H1 (cell line): ENCODE results near the gene FBP1. TPM values are rescaled to one million over a fixed set of nuclear protein-coding genes. Genes with fewer than 3 reads are reported as not detected.

Experiments
- CTCF ChIA-PET: fragments of 300-600 bp; sonication (Branson Sonifier 250); formaldehyde crosslinking; loops from one replicate; lab custom pipeline; 2021; ENCODE audit not compliant: partially characterized antibody; lab: Charles Lee
- POLR2A ChIA-PET: fragments of 300-600 bp; sonication (Branson Sonifier 250); formaldehyde crosslinking; loops from one replicate; lab custom pipeline; 2021; ENCODE audit warnings: inconsistent platforms; ENCODE audit not compliant: partially characterized antibody; lab: Charles Lee
- DNase-seq, 2 experiments: peaks; one replicate each; pipeline versions ENCODE4 v3.0.0 to v3.0.0-alpha.2; 2010 to 2022; ENCODE audit warnings: low spot score in 2 of 2, low read depth in 1 of 2, mixed read lengths in 1 of 2
- FAIRE-seq: peaks from 2 replicates; lab custom pipeline; 2011; peaks lifted over from hg19 to GRCh38; lab: Jason Lieb, UNC
- H2AFZ ChIP-seq: 2 replicates; pipeline ENCODE4 v1.8.1; 2012; ENCODE audit warnings: low read length, inconsistent platforms
- H2AK5ac ChIP-seq: 2 replicates; pipeline ENCODE4 v1.6.1; 2013; ENCODE audit warnings: low read depth, low read length
- H2BK120ac ChIP-seq: replicated peaks from 2 replicates; pipeline ENCODE3; 2013; ENCODE audit warnings: low read depth, low read length, inconsistent platforms
- H2BK12ac ChIP-seq: 2 replicates; pipeline ENCODE4 v1.6.1; 2013; ENCODE audit warnings: low read depth, low read length
- H2BK15ac ChIP-seq: 2 replicates; pipeline ENCODE4 v1.6.1; 2013; ENCODE audit warnings: low read length
- H2BK20ac ChIP-seq: 2 replicates; pipeline ENCODE4 v1.6.1; 2013; ENCODE audit warnings: low read length
- H2BK5ac ChIP-seq: 2 replicates; pipeline ENCODE4 v1.6.1; 2013; ENCODE audit warnings: low read depth, low read length
- H3K14ac ChIP-seq: 2 replicates; pipeline ENCODE4 v1.6.1; 2013; ENCODE audit warnings: inconsistent platforms; ENCODE audit not compliant: insufficient read length
- H3K18ac ChIP-seq: 2 replicates; pipeline ENCODE4 v1.6.1; 2013; ENCODE audit warnings: low read length; ENCODE audit errors: extremely low read depth
- H3K23ac ChIP-seq: 2 replicates; pipeline ENCODE4 v1.6.1; 2013; ENCODE audit warnings: inconsistent platforms; ENCODE audit not compliant: insufficient read length
- H3K23me2 ChIP-seq: 2 replicates; pipeline ENCODE4 v1.6.1; 2013; ENCODE audit warnings: low read depth, low read length
- H3K27ac ChIP-seq: 2 replicates; pipeline ENCODE4 v1.6.1; 2011; ENCODE audit warnings: low read depth, low read length, inconsistent platforms
- H3K27me3 ChIP-seq, 4 experiments: replicated peaks in 1 of 4; 1 replicate in 1 of 4; 2 replicates in 3 of 4; pipeline versions ENCODE4 v1.6.1 to v1.8.1; 2011 to 2013; ENCODE audit warnings: low read length in 3 of 4, mild to moderate bottlenecking in 3 of 4, inconsistent platforms in 2 of 4, mixed read lengths in 2 of 4, moderate library complexity in 1 of 4; ENCODE audit not compliant: control insufficient read depth in 3 of 4, insufficient read depth in 3 of 4; ENCODE audit errors: extremely low read depth in 1 of 4
- H3K36me3 ChIP-seq, 4 experiments: 2 replicates each; pipeline versions ENCODE4 v1.6.1 to v1.8.1; 2011 to 2013; ENCODE audit warnings: mild to moderate bottlenecking in 4 of 4, low read length in 3 of 4, moderate library complexity in 2 of 4, control low read depth in 1 of 4, inconsistent platforms in 1 of 4; ENCODE audit not compliant: insufficient read depth in 4 of 4, control insufficient read depth in 2 of 4
- H3K4ac ChIP-seq: replicated peaks from 2 replicates; pipeline ENCODE3; 2013; ENCODE audit warnings: low read length, low read depth, mixed read lengths, inconsistent platforms; ENCODE audit not compliant: insufficient read length
- H3K4me1 ChIP-seq, 4 experiments: replicated peaks in 1 of 4; 1 replicate in 1 of 4; 2 replicates in 3 of 4; pipeline versions ENCODE4 v1.6.1 to v1.8.1; 2011 to 2013; ENCODE audit warnings: low read length in 3 of 4, inconsistent platforms in 2 of 4, mixed read lengths in 1 of 4; ENCODE audit not compliant: insufficient read depth in 4 of 4, control insufficient read depth in 3 of 4
- H3K4me2 ChIP-seq, 2 experiments: 2 replicates each; pipeline versions ENCODE4 v1.6.1 to v1.8.1; 2011 to 2013; ENCODE audit warnings: low read depth in 2 of 2, low read length in 2 of 2, control low read depth in 1 of 2, inconsistent platforms in 1 of 2, mild to moderate bottlenecking in 1 of 2; ENCODE audit not compliant: insufficient read depth in 1 of 2
- H3K4me3 ChIP-seq, 4 experiments: fragments of 200-600, 300-600 bp in 1 of 4; sonication (generic), shearing (Covaris generic), sonication (Bioruptor Twin) in 1 of 4; 2 replicates each; pipeline versions ENCODE4 v1.5.1 to v1.8.1; 2011 to 2016; ENCODE audit warnings: low read length in 4 of 4, low read depth in 3 of 4, control low read depth in 2 of 4, inconsistent platforms in 2 of 4, mild to moderate bottlenecking in 2 of 4, mixed read lengths in 1 of 4, moderate library complexity in 1 of 4; ENCODE audit not compliant: insufficient read depth in 2 of 4; ENCODE audit errors: extremely low read depth in 1 of 4
- H3K56ac ChIP-seq: replicated peaks from 2 replicates; pipeline ENCODE3; 2013; ENCODE audit warnings: low read depth, mild to moderate bottlenecking, mixed read lengths, low read length, inconsistent platforms; ENCODE audit not compliant: insufficient read length
- H3K79me1 ChIP-seq: 2 replicates; pipeline ENCODE4 v1.6.1; 2013; ENCODE audit warnings: low read depth, low read length, control low read depth
- H3K79me2 ChIP-seq, 2 experiments: 2 replicates each; pipeline versions ENCODE4 v1.6.1 to v1.8.1; 2012 to 2013; ENCODE audit warnings: low read length in 2 of 2, mild to moderate bottlenecking in 2 of 2, inconsistent platforms in 1 of 2; ENCODE audit not compliant: insufficient read depth in 2 of 2, control insufficient read depth in 1 of 2
- H3K9ac ChIP-seq, 4 experiments: replicated peaks in 1 of 4; 1 replicate in 1 of 4; 2 replicates in 3 of 4; pipeline versions ENCODE4 v1.6.1 to v1.8.1; 2011 to 2013; ENCODE audit warnings: low read depth in 3 of 4, low read length in 3 of 4, control low read depth in 2 of 4, mild to moderate bottlenecking in 2 of 4, moderate library complexity in 2 of 4, inconsistent platforms in 1 of 4; ENCODE audit errors: extremely low read depth in 1 of 4
- H3K9me3 ChIP-seq, 2 experiments: 2 replicates each; pipeline versions ENCODE4 v1.6.1 to v1.8.1; 2012 to 2013; ENCODE audit warnings: mild to moderate bottlenecking in 2 of 2, moderate library complexity in 2 of 2, control low read depth in 1 of 2, inconsistent platforms in 1 of 2, low read depth in 1 of 2, low read length in 1 of 2, mixed read lengths in 1 of 2; ENCODE audit not compliant: insufficient read depth in 2 of 2
- H4K20me1 ChIP-seq, 2 experiments: replicated peaks in 1 of 2; 2 replicates each; pipeline versions ENCODE3 to v1.8.1; 2011 to 2013; ENCODE audit warnings: inconsistent platforms in 2 of 2, low read length in 2 of 2, mild to moderate bottlenecking in 1 of 2; ENCODE audit not compliant: insufficient read depth in 2 of 2, control insufficient read depth in 1 of 2
- H4K5ac ChIP-seq: 2 replicates; pipeline ENCODE4 v1.6.1; 2013; ENCODE audit warnings: low read length, low read depth, mixed read lengths, inconsistent platforms; ENCODE audit not compliant: insufficient read length
- H4K8ac ChIP-seq: 2 replicates; pipeline ENCODE4 v1.8.0; 2013; ENCODE audit warnings: mild to moderate bottlenecking, moderate library complexity, low read length, inconsistent platforms; ENCODE audit not compliant: insufficient read depth; ENCODE audit errors: extremely low read depth
- H4K91ac ChIP-seq: replicated peaks from 2 replicates; pipeline ENCODE3; 2013; ENCODE audit warnings: low read length, mixed read lengths, inconsistent platforms; ENCODE audit not compliant: insufficient read length
- ASH2L ChIP-seq: fragments of 200-600, 300-600 bp; sonication (generic); IDR thresholded peaks from one replicate; pipeline ENCODE4 v1.7.1; 2017; ENCODE audit warnings: low read length
- CREB1 ChIP-seq: IDR thresholded peaks from 2 replicates; pipeline ENCODE4 v1.6.1; 2012; ENCODE audit warnings: inconsistent platforms
- EGR1 ChIP-seq: IDR thresholded peaks from 2 replicates; pipeline ENCODE4 v1.6.1; 2011; ENCODE audit warnings: low read depth, low read length, borderline replicate concordance
- HDAC2 ChIP-seq, 2 experiments: fragments of 300-600 bp in 1 of 2; sonication (generic) in 1 of 2; IDR thresholded peaks; 2 replicates each; pipeline ENCODE4 v1.6.1; 2011 to 2012; ENCODE audit warnings: low read depth in 2 of 2, low read length in 2 of 2, mild to moderate bottlenecking in 2 of 2, moderate library complexity in 2 of 2, borderline replicate concordance in 1 of 2, inconsistent platforms in 1 of 2
- JUN ChIP-seq: IDR thresholded peaks from 2 replicates; pipeline ENCODE4 v1.6.1; 2011; ENCODE audit warnings: low read depth, mild to moderate bottlenecking, improper control_type of control experiment, low read length
- JUND ChIP-seq: IDR thresholded peaks from 2 replicates; pipeline ENCODE4 v1.6.1; 2011; ENCODE audit warnings: mild to moderate bottlenecking, improper control_type of control experiment, low read length
- SIN3A ChIP-seq, 2 experiments: IDR thresholded peaks in 1 of 2; conservative IDR thresholded peaks in 1 of 2; 2 replicates each; pipeline ENCODE4 v1.6.1; 2011 to 2012; ENCODE audit warnings: low read length in 2 of 2, improper control_type of control experiment in 1 of 2, low read depth in 1 of 2, mild to moderate bottlenecking in 1 of 2
- TBP ChIP-seq: IDR thresholded peaks from 2 replicates; pipeline ENCODE4 v1.6.1; 2011; ENCODE audit warnings: low read depth, low read length, improper control_type of control experiment
- TCF12 ChIP-seq: IDR thresholded peaks from 2 replicates; pipeline ENCODE4 v1.6.1; 2011; ENCODE audit warnings: low read depth, mild to moderate bottlenecking, low read length
- TEAD4 ChIP-seq: IDR thresholded peaks from 2 replicates; pipeline ENCODE4 v1.6.1; 2012; ENCODE audit warnings: low read depth, low read length, inconsistent platforms, mixed read lengths
- YY1 ChIP-seq: IDR thresholded peaks from 2 replicates; pipeline ENCODE4 v1.6.1; 2011; ENCODE audit warnings: low read depth, mild to moderate bottlenecking, low read length
- WGBS, 2 experiments: shearing (Covaris generic) in 1 of 2; methylation state at CpG; one replicate each; pipeline versions ENCODE4 v1.1.6 to v1.1.7; 2013 to 2015; ENCODE audit warnings: low lambda C conversion rate in 2 of 2, mixed read lengths in 2 of 2, inconsistent platforms in 1 of 2, low coverage in 1 of 2, missing lambda C conversion rate in 1 of 2; ENCODE audit not compliant: insufficient replicate concordance in 2 of 2, insufficient coverage in 1 of 2, insufficient read length in 1 of 2; ENCODE audit errors: extremely low coverage in 1 of 2, missing lambda C conversion rate in 1 of 2; 5-methylcytosine and 5-hydroxymethylcytosine counted together
- polyA plus RNA-seq, 7 experiments: library from polyadenylated mRNA; depleted of rRNA in 3 of 7; stranded (reverse) in 5 of 7; unstranded in 2 of 7; fragments of >200 nt in 5 of 7; fragments of 200-250 nt in 2 of 7; gene quantifications; 1 replicate in 5 of 7; 2 replicates in 1 of 7; 4 replicates in 1 of 7; pipeline versions ENCODE4 v1.2.1 to v1.2.3, GENCODE V29; 2011 to 2013; ENCODE audit warnings: missing spikeins in 2 of 7, mixed read lengths in 2 of 7
- total RNA-seq: library from RNA; stranded (reverse); fragmentation: NEBNext Ultra II Directional; extraction: Animal tissue kit (Norgen Biotek cat#: 25700); gene quantifications from 2 replicates; pipeline ENCODE4 v1.2.1, GENCODE V29; 2021
- TF ChIP-seq, protein P1 (sequence below): IDR thresholded peaks from 2 replicates; pipeline ENCODE4 v1.6.1; 2011; ENCODE audit warnings: low read length, improper control_type of control experiment

Gene FBP1
- total and polyA plus RNA-seq, 2 of the 8 experiments (the other 6 are each of a cell fraction or from before 2014, with no cell fraction given), result 1.0 to 4.1 TPM

DNA sequence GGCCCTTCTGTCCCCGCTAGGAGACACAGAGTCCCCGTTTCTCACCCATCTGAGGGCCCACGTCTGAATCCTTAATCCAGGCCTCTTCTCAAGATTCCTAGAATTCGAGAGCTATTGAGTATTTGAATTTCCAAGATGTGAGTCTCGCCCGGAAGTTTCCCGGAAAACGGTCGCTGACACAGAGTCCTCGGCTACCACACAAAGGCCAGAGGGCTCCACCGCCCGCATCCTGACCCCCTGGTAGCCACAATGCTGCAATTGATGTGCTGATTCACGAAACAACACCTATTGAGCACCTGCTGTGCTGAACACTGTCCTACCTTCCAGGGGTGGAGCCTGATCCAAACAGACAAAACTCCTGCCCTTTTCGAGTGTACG is 670 bp upstream of the FBP1 start:
- Histone ChIP-seq H3K18ac (peak overlapping the region; percentile 48; the same call in 1 of the 2 replicates), H3K9me3 (no peaks in the 10 kb centered on the region), H3K23me2 (peaks cover 16% of the 10 kb centered on the region; the same call in 1 of the 2 replicates), H3K14ac (no peak overlapping the region), H3K4me2 (peak overlapping the region; percentile 85 to 89), H4K5ac (no peak overlapping the region), H2AFZ (no peak overlapping the region), H3K4ac (no peak overlapping the region), H3K27ac (no peak overlapping the region), H3K9ac (no peak overlapping the region), H2AK5ac (no peak overlapping the region), H3K27me3 (peaks cover 27 to 55% (median 50%) of the 10 kb centered on the region in 4 experiments), H3K4me1 (peaks cover 3 to 16% (median 8%) of the 10 kb centered on the region in 4 experiments), H4K8ac (no peak overlapping the region), H3K79me2 (no peaks in the 10 kb centered on the region), H3K23ac (no peak overlapping the region), H3K36me3 (no peaks in the 10 kb centered on the region), H2BK12ac (0 out of 2 replicates have a peak overlapping the region, but pooled peaks have one; percentile 39), H2BK20ac (no peak overlapping the region), H4K91ac (no peak overlapping the region), H3K79me1 (no peaks in the 10 kb centered on the region), H4K20me1 (no peaks in the 10 kb centered on the region), H2BK5ac (0 out of 2 replicates have a peak overlapping the region, but pooled peaks have one; percentile 10), H3K56ac (no peak overlapping the region), H2BK15ac (no peak overlapping the region), H3K4me3 (peak overlapping the region; percentile 39 to 63 (median 54)), H2BK120ac (no peak overlapping the region)
- DNase-seq (peak; percentile 58 to 66), FAIRE-seq (peak; percentile 88)
- ChIA-PET POLR2A (interaction anchor here (1.0 to 2.0 kb wide), 5 partner anchors 9 to 85 kb away, joined by 3 to 9 read pairs (median 4); partner anchors contain the start of gene PCAT7), CTCF (interaction anchor here (0.8 to 1.2 kb wide), 5 partner anchors 9 to 86 kb away, joined by 3 to 7 read pairs (median 5); no protein-coding TSS in a partner anchor)
- WGBS, 2 experiments, result 2% methylated on average over 15 of the region's 15 CpGs; no CpG with 5 or more reads in 1 of the 2 experiments
- no peak for TF ChIP-seq TEAD4
- 0 out of 2 replicates have a peak, but pooled peaks have one; percentile 31 for TF ChIP-seq JUND
- TF ChIP-seq HDAC2 (IDR thresholded peaks at IDR 0.05; ENCODE audit: borderline replicate concordance in 1 of 2, low read depth in 2 of 2, low read length in 2 of 2), result peak in 1 of 2 experiments; percentile 85; a peak in 1 of 4 replicates
- TF ChIP-seq, protein P1, sequence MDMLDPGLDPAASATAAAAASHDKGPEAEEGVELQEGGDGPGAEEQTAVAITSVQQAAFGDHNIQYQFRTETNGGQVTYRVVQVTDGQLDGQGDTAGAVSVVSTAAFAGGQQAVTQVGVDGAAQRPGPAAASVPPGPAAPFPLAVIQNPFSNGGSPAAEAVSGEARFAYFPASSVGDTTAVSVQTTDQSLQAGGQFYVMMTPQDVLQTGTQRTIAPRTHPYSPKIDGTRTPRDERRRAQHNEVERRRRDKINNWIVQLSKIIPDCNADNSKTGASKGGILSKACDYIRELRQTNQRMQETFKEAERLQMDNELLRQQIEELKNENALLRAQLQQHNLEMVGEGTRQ, result no peak
- TF ChIP-seq EGR1, result peak; percentile 39; the same call in 1 of the 2 replicates
- no peak for TF ChIP-seq JUN
- TF ChIP-seq CREB1, result 0 out of 2 replicates have a peak, but pooled peaks have one; percentile 7
- no peak for TF ChIP-seq ASH2L
- TF ChIP-seq YY1, result no peak
- peak; percentile 70; the same call in 1 of the 2 replicates for TF ChIP-seq TCF12
- no peak for TF ChIP-seq TBP
- TF ChIP-seq SIN3A (conservative IDR thresholded peaks at IDR 0.05 in 1 of 2, IDR thresholded peaks at IDR 0.05 in 1 of 2; ENCODE audit: low read depth in 1 of 2, low read length in 2 of 2), result peak in 1 of 2 experiments; percentile 20; a peak in 1 of 4 replicates
